NCI-H748 treated with DMSO at 0.1 percent for 48 hours (cell line): ENCODE measurements around the gene SFMBT2.

ENCODE experiments used
- DNase-seq: peaks from one replicate; lab custom pipeline; 2025; lab: John Stamatoyannopoulos, UW

The SFMBT2 gene

DNA sequence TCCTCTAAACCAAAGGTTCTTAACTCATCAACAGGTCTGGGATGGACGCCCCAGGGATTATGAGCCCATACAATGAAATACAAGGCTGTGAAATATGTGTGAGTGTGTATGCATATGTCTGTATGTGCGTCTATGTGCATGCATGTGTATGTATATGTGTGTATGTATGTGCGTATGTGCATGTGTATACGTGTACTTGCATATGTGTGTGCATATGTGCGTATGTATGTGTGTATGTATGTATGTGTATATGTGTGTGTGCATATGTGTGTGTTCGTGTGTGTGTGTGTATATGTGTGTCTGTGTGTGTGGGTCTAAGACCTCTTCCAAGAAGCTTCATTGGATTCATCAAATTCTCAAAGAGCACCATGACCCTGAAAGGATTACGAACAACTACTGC lies 112.3 kb downstream of the SFMBT2 start:
- DNase-seq: no peak

DNA sequence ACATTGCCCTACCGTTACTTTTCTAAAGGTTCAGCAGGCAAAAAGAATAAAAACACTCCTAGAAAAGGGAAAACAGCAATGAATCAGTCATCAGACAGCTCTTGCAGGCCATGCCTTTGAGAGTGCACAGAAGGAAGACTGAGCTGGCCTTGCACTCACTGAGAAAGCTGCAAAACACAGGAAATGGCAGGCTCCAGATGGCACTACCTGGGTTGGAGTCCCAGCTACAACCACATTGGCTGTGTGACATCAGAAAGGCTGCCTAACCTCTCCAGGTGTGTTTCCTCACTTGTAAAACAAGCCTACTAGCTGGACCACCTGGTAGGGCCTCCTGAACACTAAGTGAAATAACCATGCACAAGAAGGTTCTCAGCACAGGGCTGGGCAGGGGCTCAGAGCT lies 113.7 kb downstream of the SFMBT2 start:
- no peak for DNase-seq

DNA sequence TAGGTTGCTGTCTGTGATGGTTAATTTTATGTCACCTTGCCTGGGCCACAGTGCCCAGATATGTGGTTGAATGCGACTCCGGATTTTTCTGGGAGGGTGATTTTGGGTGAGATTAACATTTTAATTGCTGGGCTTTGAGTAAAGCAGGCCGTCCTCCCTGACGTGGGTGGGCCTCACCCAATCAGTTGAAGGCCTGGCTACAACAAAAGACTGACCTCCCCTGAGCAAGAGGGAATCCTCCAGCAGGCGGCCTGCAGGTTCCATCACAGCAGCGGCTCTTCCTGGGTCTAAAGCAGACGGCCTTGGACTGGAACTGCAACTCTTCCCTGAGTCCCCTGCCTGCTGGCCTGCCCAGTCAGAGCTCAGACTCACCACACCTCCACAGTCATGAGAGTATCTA lies 114.2 kb downstream of the SFMBT2 start:
- DNase-seq: no peak

DNA sequence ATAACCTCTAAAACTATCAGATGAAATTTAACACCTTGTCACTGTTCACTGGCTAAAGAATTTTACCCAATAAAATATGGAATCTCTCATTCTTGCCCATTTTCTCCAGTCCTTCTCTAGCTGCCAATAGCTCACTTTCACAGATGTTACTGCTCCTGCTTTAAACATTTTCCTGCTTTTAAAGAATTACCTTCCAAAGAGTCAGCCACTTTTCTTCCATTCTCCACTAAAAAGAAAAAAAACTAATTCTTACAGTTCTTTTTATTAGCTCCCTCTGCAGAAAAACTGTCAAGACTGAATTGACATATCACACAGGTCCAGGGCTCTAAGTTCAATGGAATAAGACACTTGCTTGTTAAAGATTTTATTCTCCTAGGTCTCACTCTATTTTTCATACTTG lies 114.8 kb downstream of the SFMBT2 start:
- DNase-seq: no peak

DNA sequence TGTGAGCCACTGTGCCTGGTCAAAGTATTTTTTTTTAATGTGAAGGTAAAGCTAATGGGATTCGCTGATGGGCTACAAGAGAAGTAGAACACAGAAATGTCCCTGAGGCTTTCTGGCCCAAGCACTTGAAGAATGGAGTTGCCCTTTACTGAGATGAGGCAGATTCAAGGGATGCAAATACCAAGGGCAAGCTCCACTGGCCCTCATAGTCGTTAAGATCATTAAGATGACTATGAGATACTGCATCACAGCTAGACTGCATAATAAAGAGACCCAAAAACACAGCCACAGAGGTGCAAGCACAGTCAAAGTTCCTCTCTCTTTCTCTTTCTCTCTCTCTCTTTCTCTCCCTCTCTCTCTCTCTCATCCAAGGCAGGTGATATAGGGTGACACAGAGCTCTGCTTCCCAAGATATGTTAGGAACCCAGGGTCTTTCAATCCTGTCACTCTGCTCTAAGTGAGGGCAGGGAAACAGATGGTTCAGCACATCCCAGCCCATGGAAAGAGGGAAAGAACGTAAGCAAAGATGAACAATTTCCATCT lies 117.4 kb downstream of the SFMBT2 start:
- DNase-seq: no peak

DNA sequence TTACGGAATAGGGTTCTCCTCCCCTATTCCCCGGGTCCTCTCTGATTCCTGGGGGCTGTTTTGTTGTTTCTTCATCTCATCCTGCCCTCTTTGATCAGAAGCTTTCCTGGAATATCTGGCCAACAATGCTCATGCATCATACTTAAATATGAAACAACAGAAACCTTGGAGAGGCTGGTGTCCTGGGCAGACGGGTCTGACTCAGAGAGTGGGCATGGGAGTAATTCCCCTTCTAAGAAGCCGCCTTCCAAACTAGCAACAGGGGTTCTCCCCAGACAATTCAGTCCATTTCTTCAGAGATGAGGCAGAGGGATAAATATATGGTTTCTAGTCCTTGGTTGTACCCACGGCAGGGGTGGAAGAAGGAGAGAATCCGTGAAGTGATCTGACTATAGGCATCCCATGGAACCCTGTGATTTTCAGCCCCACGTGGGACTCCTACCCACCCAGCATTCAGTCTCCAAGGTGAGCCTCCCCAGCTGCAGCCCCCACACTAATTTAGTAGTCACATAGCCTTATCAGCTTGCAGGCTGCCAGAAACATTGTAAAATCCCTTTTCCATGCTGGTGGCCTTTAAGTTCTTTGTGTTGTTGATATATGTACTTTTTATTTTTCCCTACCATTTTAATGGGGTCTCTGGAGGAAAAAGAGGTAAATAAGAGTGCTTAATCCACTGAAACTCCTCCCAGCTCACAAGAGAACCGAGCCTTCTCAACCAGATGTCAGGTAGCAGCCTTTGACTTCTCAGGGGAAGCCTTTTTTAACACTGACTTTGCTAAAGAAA lies 119.2 kb downstream of the SFMBT2 start:
- DNase-seq: no peak

DNA sequence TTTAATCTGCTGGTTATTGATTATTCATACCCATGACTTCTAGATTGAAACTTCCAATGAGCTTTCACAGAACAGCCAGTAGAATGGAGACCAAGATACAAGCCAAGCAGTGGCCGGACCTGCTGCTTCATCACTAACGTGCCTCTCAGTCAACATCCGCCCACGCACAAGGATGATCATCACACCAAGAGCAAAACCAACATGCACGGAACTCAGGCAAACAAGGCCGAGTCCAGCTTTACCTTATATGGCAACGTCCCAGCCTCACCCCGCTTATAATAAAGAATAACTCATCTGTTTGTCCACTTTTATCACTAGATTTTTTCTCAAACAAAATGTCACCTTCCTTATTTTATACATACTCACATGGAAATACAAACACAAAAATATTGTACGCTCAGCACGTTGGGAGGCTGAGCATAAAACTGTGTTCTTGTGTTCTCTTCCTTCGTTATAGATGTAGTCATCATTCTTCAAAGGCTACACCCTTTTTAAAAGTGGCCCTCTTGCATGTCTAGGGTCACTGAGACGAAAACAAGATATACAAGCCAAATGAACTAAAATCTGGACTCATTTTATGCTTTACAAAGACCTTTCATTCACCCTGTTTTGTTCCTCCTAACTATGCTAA lies 122.7 kb downstream of the SFMBT2 start:
- no peak for DNase-seq

DNA sequence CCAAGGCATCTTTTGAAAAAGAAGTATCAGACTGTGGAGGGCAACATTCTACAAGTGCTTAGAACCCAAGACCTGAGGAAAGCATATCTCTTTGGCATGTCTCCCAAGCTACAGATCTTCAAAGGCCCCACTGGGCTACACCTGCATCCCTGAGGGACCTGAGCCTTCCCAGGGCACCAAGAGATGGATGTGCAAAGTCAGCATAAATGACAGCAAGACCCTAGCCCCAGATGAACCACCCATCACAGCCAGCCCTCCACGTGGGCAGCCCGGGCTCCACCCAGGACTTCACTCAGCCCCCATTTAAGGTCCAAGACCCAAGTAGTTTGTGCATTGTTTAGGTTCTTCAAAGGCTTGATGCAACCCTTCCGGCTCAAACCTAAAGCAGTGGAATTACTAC lies 123.5 kb downstream of the SFMBT2 start:
- DNase-seq: no peak

DNA sequence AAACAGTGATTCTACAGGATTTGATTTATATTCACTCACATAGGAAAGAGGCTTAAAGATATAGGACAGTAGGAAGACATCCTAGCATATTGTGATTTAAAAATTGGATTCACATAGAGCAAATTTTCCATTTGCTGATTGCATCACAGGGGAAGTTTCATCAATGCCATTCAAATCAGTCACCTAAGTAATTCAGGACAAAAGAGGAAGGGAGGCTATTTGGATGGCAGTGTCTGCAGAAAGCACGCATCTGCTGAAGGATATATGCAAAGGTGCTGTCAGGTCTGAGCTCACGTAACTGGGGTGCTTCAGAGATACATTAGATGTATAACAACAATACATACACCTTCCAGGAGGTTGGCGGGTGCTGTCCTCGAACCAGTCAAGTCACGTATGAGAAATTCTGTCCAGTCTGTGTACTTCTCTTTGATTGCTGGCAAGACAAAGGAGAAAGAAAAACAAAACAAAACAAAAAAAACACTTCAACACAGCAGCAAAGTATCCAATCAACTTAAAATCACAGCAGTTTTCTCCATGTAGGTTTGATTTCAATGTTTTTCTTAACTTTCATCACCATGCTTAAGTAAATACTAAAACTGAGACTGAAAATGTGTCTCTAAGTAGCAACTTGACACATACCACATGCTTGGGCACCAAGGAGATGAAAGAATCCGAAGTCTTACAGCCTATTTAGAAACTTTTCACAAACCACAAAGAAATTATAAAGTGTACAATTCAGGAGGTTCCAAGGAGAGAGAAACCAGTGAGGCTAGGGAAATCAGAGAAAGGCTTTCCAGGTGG lies 125.1 kb downstream of the SFMBT2 start:
- no peak for DNase-seq

DNA sequence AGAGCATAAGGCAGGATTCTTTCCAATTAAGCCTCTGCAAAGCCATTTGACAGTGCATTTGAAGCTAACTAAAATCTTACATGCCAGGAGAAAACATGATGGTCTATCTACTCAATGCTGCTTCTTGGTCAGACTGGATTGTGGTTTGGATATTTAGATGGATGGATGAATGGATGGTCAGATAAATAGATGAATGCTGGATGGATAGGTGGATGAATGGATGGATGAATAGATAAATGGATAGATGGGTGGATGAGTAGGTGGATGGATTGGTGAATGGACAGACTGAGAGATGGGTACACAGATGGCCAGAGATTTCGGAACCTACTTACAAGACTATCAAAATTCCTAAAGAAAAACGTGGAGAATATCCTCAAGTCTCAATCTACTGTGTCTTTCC lies 127.6 kb downstream of the SFMBT2 start:
- no peak for DNase-seq

DNA sequence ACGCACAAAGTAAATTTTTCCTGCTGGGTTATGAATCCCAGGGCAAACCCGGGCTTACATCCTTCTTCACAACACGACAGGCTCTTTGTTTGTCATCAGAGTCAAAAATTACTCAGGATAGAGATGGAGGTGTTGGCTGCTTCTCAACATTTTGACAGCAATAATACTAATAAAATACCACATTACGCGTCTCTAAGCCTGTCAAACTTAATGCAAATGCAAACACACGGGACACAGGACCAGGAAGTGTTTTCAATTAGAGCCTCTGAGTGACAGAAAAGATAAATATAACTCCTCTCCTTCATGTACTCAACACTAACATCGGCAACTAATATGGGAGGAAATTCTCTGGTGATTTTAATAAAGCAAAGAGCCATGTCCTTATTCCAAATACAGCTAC lies 128.4 kb downstream of the SFMBT2 start:
- no peak for DNase-seq

DNA sequence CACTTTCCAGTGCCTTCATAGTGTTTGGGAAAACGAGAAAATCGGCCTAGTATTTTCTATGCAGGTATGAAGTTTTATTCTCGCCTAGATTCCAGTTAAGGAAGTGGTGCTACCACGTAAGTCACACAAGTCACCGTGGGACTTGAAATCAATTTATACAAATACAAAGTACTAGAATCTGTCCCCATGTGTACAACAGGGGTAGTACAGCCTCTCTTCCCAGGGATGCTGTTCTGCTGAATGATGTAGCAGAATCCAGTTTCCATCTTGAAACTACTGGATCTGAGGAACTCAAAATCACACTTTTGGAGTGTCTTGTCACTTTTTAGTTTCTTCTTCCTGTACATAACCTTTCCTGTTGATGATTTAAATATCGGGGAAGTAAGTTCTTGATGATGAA lies 129.4 kb downstream of the SFMBT2 start:
- no peak for DNase-seq

DNA sequence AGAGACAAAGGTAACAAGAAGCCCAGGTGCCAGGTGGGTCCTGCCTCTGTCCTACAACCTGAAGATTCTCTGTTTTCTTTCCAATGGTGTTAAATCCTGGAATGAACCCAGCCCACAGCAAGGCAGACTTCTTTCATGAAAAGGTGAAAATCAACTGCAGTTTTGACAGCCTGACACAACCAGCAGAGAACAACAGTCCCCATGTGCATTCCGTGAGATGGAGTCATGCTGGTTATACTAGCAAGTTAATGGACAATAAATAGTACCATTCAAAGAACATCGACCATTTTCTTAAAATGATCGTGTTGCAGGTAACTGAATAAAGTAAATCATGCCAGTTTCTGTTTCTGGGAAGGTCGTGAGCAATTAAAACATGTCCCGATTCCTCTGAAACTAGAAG lies 131.5 kb downstream of the SFMBT2 start:
- DNase-seq: no peak

DNA sequence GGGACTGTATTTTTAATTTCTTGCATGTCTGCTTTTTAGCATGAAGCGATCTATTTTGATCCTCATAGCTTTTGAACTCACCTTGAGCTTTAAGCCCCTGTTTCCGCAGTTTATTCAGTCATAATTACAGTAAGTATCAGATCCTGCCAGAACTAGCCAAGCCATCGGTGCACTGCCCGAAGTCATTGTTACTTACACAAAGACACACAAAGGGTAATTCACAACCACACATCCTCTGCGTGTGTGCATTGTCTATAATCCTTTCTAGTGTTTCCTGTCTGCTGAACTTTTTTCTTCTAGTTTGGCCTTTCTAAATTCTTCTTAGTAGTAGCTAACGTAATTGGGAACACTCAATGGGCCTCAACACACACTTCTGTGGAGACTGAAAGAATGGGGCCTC lies 133.0 kb downstream of the SFMBT2 start:
- no peak for DNase-seq

DNA sequence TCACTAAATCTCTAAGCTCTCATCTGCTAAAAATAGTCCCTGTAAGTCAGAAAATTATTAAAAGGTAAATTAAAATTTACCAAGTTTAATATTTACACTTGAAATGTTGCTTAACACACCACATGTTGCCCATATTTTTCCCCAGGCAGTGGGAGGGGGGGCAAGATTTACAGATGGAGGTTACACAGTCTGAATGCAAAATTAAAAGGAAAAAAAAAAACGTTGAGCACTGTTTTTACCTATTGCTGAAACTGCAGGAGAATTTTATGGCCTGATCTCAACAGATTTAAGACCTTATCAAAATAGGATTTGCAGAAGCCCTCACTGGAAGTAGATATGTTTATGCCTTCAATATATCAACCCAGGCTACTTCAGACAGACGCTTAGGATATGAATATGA lies 133.4 kb downstream of the SFMBT2 start:
- no peak for DNase-seq

DNA sequence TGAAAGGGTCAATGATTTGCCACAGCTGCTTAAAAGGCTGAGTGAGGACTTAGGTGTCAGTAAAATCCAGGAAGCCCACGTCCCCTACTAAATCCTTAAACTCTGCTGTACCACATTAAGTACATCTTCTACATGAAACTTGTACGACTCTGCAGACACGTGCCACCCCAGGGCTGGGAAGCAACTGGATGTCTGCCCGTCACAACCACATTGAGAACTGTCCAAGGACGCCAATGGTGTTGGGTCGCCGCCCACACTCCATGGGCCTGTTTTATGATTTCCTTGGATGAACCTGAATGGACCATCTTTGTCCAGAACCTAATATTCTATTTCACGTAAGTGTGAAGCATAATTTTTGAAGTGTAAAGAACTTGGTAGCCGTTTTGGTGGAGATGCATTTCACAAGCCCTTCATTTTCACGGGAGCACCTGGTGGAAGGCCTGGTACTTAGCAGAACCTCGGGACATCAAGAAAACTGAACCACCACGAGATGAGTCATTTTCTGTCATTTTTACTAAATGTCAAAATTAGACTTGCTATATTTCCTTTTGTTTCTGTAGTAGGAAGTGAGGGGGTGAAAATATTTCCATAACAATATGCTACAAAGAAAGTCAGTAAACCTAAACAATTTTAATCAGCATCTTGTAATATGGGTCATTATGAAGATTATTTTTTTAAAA lies 134.9 kb downstream of the SFMBT2 start:
- no peak for DNase-seq

DNA sequence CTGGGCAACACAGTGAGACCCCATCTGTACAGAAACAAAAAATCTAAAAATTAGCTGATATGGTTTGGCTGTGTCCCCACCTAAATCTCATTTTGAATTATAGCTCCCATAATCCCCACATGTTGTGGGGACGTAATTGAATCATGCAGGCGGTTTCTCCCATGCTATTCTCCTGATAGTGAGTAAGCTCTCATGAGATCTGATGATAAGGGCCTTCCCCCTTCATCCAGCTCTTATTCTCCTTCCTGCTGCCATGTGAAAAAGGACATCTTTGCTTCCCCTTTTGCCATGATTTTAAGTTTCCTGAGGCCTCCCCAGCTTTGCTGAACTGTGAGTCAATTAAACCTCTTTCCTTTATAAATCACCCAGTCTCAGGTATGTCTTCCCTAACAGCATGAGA lies 136.5 kb downstream of the SFMBT2 start:
- DNase-seq: no peak

DNA sequence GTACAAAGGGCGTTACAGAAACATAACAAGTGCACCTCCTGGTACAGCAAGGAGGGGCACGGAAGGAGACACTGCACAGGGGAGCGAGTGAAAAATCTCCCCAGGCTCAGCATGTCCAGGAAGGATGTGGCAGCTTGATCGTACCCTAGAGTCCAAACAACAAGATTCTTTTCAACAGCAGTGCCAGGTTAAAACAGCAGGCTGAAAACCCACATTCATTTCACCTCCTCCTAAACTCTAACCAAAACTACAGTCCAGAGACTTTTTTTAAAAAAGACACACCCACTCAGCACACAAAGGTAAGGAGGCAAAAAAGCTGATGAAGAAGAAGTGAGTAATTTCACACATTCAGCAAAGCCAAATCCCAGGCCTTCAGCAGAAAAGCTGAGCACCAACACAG lies 138.8 kb downstream of the SFMBT2 start:
- DNase-seq: no peak

DNA sequence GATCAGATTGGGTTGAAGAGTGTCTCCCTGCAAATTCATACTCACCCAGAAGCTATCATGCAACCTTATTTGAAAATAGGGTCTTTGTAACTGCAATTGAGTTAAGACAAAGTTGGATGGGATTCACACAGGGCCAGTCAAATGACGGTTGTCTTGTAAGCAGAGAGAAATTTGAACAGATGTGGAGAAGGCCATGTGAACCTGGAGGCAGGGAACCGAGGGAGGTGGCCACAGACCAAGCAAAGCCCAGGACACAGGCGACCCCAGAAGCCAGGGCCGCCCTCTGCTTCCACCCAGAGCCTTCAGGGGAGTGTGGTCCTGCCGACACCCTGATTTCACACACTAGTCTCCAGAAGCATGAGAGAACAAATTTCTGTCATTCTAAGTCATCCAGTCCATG lies 140.8 kb downstream of the SFMBT2 start:
- DNase-seq: no peak

DNA sequence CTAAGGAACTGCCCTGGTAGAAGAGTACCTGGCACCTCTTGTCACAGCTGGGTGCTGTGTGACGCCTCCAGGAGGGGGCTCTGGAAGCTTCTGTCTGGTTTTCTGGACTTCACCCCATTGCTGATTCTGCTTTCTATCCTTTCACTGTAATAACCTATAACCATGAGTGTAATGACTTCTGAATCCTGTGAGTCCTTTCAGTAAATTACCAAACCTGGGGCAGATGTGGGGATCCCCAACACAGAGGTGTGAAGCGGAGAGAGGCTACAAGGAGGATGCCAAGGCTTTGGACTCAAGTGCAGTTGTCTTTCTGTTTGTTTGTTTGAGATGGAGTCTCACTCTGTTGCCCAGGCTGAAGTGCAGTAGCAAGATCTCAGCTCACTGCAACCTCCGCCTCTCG lies 143.7 kb downstream of the SFMBT2 start:
- no peak for DNase-seq

DNA sequence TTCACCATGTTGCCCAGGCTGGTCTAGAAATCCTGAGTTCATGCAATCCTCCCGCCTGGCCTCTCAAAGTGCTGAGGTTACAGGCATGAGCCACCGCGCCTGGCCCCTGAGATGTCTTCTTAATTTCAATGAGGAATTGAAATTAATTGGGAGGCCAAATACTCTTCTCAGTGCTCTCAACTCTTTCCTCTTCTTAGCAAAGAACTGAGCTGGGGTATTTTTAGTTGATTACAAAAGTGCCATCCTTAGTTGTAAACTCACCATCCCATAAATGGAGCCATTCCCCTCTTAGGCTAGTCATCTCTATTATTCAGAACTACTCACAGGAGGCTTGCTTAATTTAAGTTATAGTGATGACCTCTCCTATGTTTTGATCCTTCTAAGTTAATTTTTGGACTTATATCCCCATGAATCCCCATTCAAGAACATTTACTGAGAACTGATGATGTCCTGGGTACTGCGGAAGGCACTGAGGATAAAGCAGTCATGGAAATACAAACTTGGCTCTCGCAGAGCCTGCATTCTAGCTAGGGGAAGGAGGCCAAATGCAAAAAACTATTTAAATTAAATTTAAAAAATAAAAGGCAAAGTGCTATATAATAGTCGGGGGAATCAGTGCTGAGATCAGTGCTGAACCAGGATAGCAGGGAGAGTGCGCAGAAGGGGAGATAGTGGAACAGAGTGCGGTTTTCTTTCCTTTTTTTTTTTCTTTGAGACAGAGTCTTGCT lies 145.3 kb downstream of the SFMBT2 start:
- no peak for DNase-seq

DNA sequence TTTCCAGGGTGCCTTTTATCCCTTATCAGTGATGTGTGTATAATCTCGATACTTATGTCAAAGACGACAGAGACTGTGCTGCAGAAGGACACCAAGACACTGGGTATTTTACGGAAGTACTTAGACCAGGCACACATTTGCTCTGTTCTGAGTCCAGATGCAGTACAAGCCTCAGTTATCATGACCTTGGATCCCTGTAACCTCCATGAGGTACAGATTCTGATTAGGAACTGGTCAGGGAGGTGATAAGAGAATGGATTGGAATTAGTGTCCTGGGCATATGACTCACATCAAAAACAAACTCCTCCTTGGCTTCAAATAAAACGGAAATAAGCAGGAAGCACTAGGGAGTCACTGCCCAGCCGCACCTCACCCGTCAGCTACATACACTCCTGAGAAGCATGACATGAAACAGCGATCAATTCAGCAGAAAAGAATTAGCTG lies 146.5 kb downstream of the SFMBT2 start:
- DNase-seq: no peak
